Hematopoietic multipotent progenitor cell treated with erythropoietin and hydrocortisone succinate and interleukin-3 and kit ligand, for 6 days (in vitro differentiated cells): ENCODE measurements around the gene TLX2.

Experiments
- DNase-seq: peaks from one replicate; pipeline ENCODE4 v3.0.0-alpha.2; 2015

Gene TLX2

GRCh38 chr2:74497777-74498499 is 16.3 kb upstream of the TLX2 start:
- peak; percentile 53 for DNase-seq

GRCh38 chr2:74498500-74499266 is 15.6 kb upstream of the TLX2 start:
- peak; percentile 65 for DNase-seq

GRCh38 chr2:74499267-74499939 is 14.8 kb upstream of the TLX2 start, which contains the start of gene LBX2:
LBX2 (minus strand) TSS chr2:74499603; CDS start chr2:74499537, 66 bp downstream.
- peak; percentile 67 for DNase-seq

GRCh38 chr2:74499940-74500577 is 14.2 kb upstream of the TLX2 start:
- no peak for DNase-seq

- DNase-seq = no peak
These were observed 13.7 kb upstream of the TLX2 start for GRCh38 chr2:74500578-74500946.

- no peak for DNase-seq
These were observed 12.7 kb upstream of the TLX2 start for GRCh38 chr2:74501335-74502071.

GRCh38 chr2:74502147-74502719 is 12.0 kb upstream of the TLX2 start:
- no peak for DNase-seq

- peak; percentile 88 for DNase-seq
These were observed 11.3 kb upstream of the TLX2 start for GRCh38 chr2:74502720-74503505.

GRCh38 chr2:74503506-74504475 is 10.5 kb upstream of the TLX2 start:
- DNase-seq = no peak

GRCh38 chr2:74504591-74504990 is 9.7 kb upstream of the TLX2 start:
- no peak for DNase-seq

GRCh38 chr2:74505448-74506246 is 8.6 kb upstream of the TLX2 start:
- no peak for DNase-seq

GRCh38 chr2:74507145-74507925 is 6.9 kb upstream of the TLX2 start, which contains the start of gene PCGF1:
PCGF1 (minus strand) TSS chr2:74507695; CDS start chr2:74507668, 27 bp downstream.
- peak; percentile 99 for DNase-seq

- peak; percentile 53 for DNase-seq
These were observed 6.2 kb upstream of the TLX2 start for GRCh38 chr2:74507926-74508520.

GRCh38 chr2:74510272-74510671 is 4.0 kb upstream of the TLX2 start:
- no peak for DNase-seq

- DNase-seq = no peak
These were observed 2.9 kb upstream of the TLX2 start for GRCh38 chr2:74511104-74511989.

- no peak for DNase-seq
These were observed 1.3 kb upstream of the TLX2 start for GRCh38 chr2:74512744-74513604.
